Neural progenitor cell (in vitro differentiated cells): ENCODE data around the gene CPNE8. TPM values are rescaled to one million over a fixed set of nuclear protein-coding genes. Genes with fewer than 3 reads are reported as not detected.

ENCODE experiments used
- DNase-seq: peaks from one replicate; pipeline ENCODE4 v3.0.0-alpha.2; 2016; ENCODE audit warnings: low spot score
- H2AFZ ChIP-seq: fragments of 200-600 bp; sonication (generic); replicated peaks from 2 replicates; pipeline ENCODE4 v1.6.1; 2016; ENCODE audit warnings: antibody characterized with exemption
- H3F3A ChIP-seq: fragments of 200-600 bp; sonication (generic); 2 replicates; pipeline ENCODE4 v1.6.1; 2016; ENCODE audit warnings: antibody characterized with exemption, low read depth
- H3K27ac ChIP-seq: fragments of 200-600 bp; sonication (generic); 2 replicates; pipeline ENCODE4 v1.5.1; 2016; ENCODE audit warnings: mild to moderate bottlenecking
- H3K27me3 ChIP-seq: fragments of 200-600 bp; sonication (generic); 2 replicates; pipeline ENCODE4 v1.6.1; 2016; ENCODE audit warnings: mild to moderate bottlenecking, moderate library complexity
- H3K36me3 ChIP-seq: fragments of 200-600 bp; sonication (generic); 2 replicates; pipeline ENCODE4 v1.5.1; 2016
- H3K4me1 ChIP-seq: fragments of 200-600 bp; sonication (generic); 2 replicates; pipeline ENCODE4 v1.6.1; 2016; ENCODE audit warnings: mixed run types
- H3K4me2 ChIP-seq: fragments of 200-600 bp; sonication (generic); 2 replicates; pipeline ENCODE4 v1.6.1; 2016
- H3K4me3 ChIP-seq: fragments of 200-600 bp; sonication (generic); 2 replicates; pipeline ENCODE4 v1.5.1; 2016
- H3K79me2 ChIP-seq: fragments of 200-600 bp; sonication (generic); 2 replicates; pipeline ENCODE4 v1.6.1; 2016; ENCODE audit warnings: low read depth
- H3K9ac ChIP-seq: fragments of 200-600 bp; sonication (generic); 2 replicates; pipeline ENCODE4 v1.6.1; 2016
- H3K9me3 ChIP-seq: fragments of 200-600 bp; sonication (generic); 2 replicates; pipeline ENCODE4 v1.5.1; 2016; ENCODE audit warnings: low read depth
- H4K20me1 ChIP-seq: fragments of 200-600 bp; sonication (generic); 2 replicates; pipeline ENCODE4 v1.6.1; 2016; ENCODE audit warnings: low read depth
- H3K27ac Mint-ChIP-seq: 3 replicates; pipeline ENCODE4 v1.8.0; 2021; ENCODE audit warnings: mixed read lengths
- H3K27me3 Mint-ChIP-seq: 2 replicates; pipeline ENCODE4 v1.8.0; 2022; ENCODE audit warnings: low read depth, mild to moderate bottlenecking, inconsistent platforms, moderate library complexity, mixed read lengths; ENCODE audit not compliant: insufficient read depth
- H3K36me3 Mint-ChIP-seq: 3 replicates; pipeline ENCODE4 v1.8.0; 2021; ENCODE audit warnings: mixed read lengths
- H3K4me1 Mint-ChIP-seq: 3 replicates; pipeline ENCODE4 v1.8.0; 2021; ENCODE audit warnings: mixed read lengths
- H3K4me3 Mint-ChIP-seq: 3 replicates; pipeline ENCODE4 v1.8.0; 2021; ENCODE audit warnings: mild to moderate bottlenecking, moderate library complexity, mixed read lengths
- H3K9me3 Mint-ChIP-seq: 3 replicates; pipeline ENCODE4 v1.8.0; 2020; ENCODE audit warnings: mixed read lengths
- EZH2 ChIP-seq: fragments of 200-600 bp; sonication (generic); IDR thresholded peaks from 2 replicates; pipeline ENCODE4 v1.6.1; 2017; ENCODE audit warnings: antibody characterized with exemption, mild to moderate bottlenecking, moderate library complexity
- EZH2phosphoT487 ChIP-seq: fragments of 200-600 bp; sonication (generic); IDR thresholded peaks from 2 replicates; pipeline ENCODE4 v1.6.1; 2017; ENCODE audit warnings: antibody characterized with exemption
- total RNA-seq: library from RNA; depleted of rRNA; stranded (reverse); fragments of >200 nt; gene quantifications from 2 replicates; pipeline ENCODE4 v1.2.3, GENCODE V29; 2015; ENCODE audit warnings: low replicate concordance
- TF ChIP-seq, protein P1 (sequence below): fragments of 200-600 bp; sonication (generic); IDR thresholded peaks from 2 replicates; pipeline ENCODE4 v1.5.1; 2017; ENCODE audit warnings: antibody characterized with exemption, mild to moderate bottlenecking

The CPNE8 gene
- total RNA-seq, 1 donor from 2014 or later: 19.5 TPM

DNA sequence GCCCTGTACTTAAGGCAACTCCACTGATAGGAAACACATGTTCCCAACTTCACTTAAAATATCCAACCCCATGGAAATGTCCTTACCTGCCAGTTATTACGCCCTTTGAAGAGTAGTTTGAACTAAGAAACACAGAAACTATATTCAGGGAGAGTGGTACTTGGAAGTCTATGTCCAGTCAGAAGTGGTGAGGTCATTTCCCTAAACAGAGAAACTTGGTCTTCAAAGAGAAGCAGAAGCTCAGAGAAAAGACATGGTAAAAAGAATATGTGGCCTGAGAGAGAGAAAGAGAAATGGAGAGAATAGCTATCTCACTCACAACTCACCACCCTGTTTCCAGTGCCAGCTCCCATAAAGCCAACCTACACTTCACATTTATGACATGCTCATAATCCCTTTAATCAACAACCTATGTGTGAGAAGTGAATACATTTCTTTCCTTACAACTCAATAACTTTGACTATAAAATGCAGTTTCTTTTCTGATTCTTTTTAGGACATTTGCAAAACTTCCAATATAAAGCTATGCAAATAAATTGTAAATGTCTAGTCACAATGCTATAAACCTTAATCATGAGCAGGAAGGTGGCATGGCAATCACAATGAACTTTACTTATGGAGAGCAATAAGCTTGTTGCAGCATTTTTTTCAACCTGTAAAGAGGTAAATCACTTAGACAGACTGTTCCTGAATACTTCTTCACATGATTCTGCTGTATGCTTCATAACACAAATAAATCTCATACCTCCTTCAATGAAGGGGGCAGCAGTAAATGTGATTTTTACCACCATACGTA, 67.1 kb downstream of the CPNE8 start:
- H3K4me3 Mint-ChIP-seq: no peak overlapping the region

DNA sequence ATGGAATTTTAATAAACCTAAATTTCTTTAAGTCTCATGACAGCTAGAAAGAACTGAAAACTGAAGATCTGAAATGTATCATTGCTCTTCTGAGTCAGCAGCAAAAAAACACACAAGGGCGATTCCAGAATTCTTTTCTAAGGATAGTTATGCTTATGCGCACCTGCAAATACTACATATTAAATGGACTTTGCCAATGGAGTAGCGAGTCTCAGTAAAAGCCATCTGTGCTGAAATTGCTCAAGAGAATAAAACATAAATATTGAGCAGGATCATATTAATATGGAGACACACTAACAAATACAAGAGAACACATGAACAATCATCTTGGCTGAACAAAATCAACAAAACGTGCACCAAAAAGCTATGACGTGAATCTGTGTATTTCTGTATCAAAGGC, 73.7 kb downstream of the CPNE8 start:
- no peak for DNase-seq
- no peaks in the 10 kb centered on the region for H3F3A ChIP-seq
- TF ChIP-seq, protein P1, sequence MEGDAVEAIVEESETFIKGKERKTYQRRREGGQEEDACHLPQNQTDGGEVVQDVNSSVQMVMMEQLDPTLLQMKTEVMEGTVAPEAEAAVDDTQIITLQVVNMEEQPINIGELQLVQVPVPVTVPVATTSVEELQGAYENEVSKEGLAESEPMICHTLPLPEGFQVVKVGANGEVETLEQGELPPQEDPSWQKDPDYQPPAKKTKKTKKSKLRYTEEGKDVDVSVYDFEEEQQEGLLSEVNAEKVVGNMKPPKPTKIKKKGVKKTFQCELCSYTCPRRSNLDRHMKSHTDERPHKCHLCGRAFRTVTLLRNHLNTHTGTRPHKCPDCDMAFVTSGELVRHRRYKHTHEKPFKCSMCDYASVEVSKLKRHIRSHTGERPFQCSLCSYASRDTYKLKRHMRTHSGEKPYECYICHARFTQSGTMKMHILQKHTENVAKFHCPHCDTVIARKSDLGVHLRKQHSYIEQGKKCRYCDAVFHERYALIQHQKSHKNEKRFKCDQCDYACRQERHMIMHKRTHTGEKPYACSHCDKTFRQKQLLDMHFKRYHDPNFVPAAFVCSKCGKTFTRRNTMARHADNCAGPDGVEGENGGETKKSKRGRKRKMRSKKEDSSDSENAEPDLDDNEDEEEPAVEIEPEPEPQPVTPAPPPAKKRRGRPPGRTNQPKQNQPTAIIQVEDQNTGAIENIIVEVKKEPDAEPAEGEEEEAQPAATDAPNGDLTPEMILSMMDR: no peak
- TF ChIP-seq EZH2phosphoT487 (no peak), EZH2 (no peak)
- no peaks in the 10 kb centered on the region for H3K9me3 Mint-ChIP-seq
- no peaks in the 10 kb centered on the region for H3K27me3 Mint-ChIP-seq
- no peaks in the 10 kb centered on the region for H3K27me3 ChIP-seq
- peaks cover 1% of the 10 kb centered on the region for H3K36me3 Mint-ChIP-seq
- no peaks in the 10 kb centered on the region for H3K79me2 ChIP-seq
- no peak overlapping the region for H3K4me2 ChIP-seq
- no peak overlapping the region for H2AFZ ChIP-seq
- no peak overlapping the region for H3K27ac Mint-ChIP-seq
- H3K4me1 ChIP-seq: peaks cover 9% of the 10 kb centered on the region
- H3K9ac ChIP-seq: no peak overlapping the region
- H3K4me3 ChIP-seq: no peak overlapping the region
- H3K27ac ChIP-seq: no peak overlapping the region
- no peaks in the 10 kb centered on the region for H3K4me1 Mint-ChIP-seq
- H3K9me3 ChIP-seq: no peaks in the 10 kb centered on the region
- H4K20me1 ChIP-seq: no peaks in the 10 kb centered on the region
- no peaks in the 10 kb centered on the region for H3K36me3 ChIP-seq
- no peak overlapping the region for H3K4me3 Mint-ChIP-seq

More for the DNA sequence above, 67.1 kb downstream of the CPNE8 start:
- Histone ChIP-seq H3K9me3 (no peaks in the 10 kb centered on the region), H2AFZ (no peak overlapping the region), H3K27me3 (no peaks in the 10 kb centered on the region), H3K4me1 (peaks cover 30% of the 10 kb centered on the region), H3F3A (no peaks in the 10 kb centered on the region), H3K4me3 (no peak overlapping the region), H3K9ac (no peak overlapping the region), H3K27ac (no peak overlapping the region), H3K4me2 (peak overlapping the region; percentile 30), H3K36me3 (no peaks in the 10 kb centered on the region), H4K20me1 (no peaks in the 10 kb centered on the region), H3K79me2 (no peaks in the 10 kb centered on the region)
- no peaks in the 10 kb centered on the region for H3K27me3 Mint-ChIP-seq
- no peak overlapping the region for H3K27ac Mint-ChIP-seq
- H3K36me3 Mint-ChIP-seq: peaks cover 1% of the 10 kb centered on the region
- TF ChIP-seq, protein P1: no peak
- no peak for DNase-seq
- H3K4me1 Mint-ChIP-seq: peaks cover 8% of the 10 kb centered on the region
- H3K9me3 Mint-ChIP-seq: no peaks in the 10 kb centered on the region

GRCh38 chr12:38825006-38825405, 80.4 kb downstream of the CPNE8 start:
- Histone ChIP-seq H3K4me3 (no peak overlapping the region), H3K4me1 (peaks cover 15% of the 10 kb centered on the region), H3K4me2 (no peak overlapping the region), H3K36me3 (no peaks in the 10 kb centered on the region), H3K27me3 (no peaks in the 10 kb centered on the region), H3K27ac (no peak overlapping the region), H2AFZ (no peak overlapping the region), H3K79me2 (no peaks in the 10 kb centered on the region), H3F3A (no peaks in the 10 kb centered on the region), H3K9ac (no peak overlapping the region), H4K20me1 (no peaks in the 10 kb centered on the region), H3K9me3 (no peaks in the 10 kb centered on the region)
- Mint-ChIP-seq H3K27me3 (no peaks in the 10 kb centered on the region), H3K4me3 (no peak overlapping the region), H3K9me3 (no peaks in the 10 kb centered on the region), H3K4me1 (peaks cover 17% of the 10 kb centered on the region), H3K27ac (no peak overlapping the region), H3K36me3 (peaks cover 2% of the 10 kb centered on the region)
- no peak for DNase-seq
- TF ChIP-seq, protein P1: no peak
- TF ChIP-seq EZH2phosphoT487 (no peak), EZH2 (no peak)
